Measurements from ENCODE around the gene ZNF407.
A peak's percentile ranks its signal among the peaks of the same experiment; 100 is the strongest.

The ZNF407 gene

GRCh38 chr18:74831571-74832250 lies 234.0 kb downstream of the ZNF407 start:
- no peak for DNase-seq (ENCODE audit: low read depth, low spot score)

DNA sequence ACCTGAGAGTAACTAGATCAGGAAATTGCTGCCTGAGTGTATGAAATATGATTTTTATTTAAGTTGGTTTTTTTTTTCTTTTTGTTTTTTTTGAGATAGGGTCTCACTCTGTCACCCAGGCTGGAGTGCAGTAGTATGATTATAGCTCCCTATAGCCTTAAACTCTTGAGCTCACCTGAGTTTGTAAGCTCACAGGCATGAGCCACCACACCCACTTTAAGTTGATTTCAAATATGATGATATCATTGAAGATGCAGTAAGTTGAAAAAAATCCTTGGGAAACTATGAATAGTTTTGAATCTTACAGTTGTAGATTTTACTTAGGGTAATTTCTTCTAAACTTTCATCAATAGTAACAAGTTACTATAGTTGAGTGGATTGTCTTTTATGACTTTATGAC lies 234.7 kb downstream of the ZNF407 start:
- no peak for DNase-seq (ENCODE audit: low read depth, low spot score)

DNA sequence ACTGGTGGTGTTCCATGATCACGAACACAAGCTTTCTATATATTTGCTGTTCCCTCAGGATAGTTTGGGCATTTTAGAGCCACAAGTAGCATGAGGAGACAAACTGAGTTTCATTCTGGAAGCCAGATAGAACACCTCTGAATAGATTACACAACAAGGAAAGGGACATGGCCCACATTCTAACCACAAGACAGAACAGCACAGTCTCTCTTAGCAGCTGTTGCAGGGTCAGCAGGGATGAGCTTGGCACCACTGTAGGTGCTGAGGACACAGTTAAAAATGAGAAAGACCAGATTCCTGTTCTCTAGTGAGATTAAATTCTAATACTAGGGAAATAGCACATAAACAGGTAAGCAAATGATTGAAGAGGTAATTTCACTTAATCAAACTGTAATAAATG lies 235.3 kb downstream of the ZNF407 start:
- no peak for DNase-seq (ENCODE audit: low read depth, low spot score)

DNA sequence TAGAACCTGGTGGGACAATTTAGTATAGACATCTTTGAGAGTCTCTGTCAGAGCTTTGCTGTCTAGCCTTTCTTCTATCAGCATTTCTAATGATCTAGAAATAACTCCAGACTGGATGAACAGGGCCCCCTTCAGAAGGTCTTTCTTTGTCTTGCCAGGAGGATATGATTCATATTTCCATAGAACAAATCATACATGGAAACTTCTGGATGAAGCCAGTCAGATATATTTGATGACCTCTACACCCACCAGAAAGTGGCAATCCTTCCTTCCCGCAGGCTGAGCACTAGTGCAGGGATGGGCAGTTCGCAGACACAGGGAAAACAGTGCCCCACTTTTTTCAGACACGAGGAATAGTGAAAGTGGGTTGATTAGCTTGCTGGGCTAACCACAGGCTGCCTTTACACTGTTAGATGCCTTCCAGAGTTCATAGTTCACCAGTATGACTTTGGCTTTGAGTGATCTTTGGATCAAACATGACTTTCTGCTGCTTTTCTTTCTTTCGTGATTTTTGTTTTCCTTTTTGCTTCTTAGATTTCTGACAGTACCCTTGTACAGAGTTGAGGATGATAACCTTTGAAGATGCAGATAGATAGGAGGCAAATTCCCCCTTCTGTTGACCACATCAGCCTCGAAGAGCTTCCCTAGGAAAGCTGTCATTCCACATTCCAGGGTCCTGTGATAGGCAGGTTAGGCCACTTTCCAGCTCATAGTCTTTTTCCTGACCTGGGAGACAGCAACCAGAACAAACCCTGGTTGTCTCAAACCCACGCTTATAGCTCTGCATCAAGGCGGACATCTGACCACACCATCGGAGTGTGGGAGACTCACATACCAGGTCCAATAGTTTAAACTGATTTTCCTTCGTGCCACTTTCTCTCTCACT lies 237.0 kb downstream of the ZNF407 start:
- DNase-seq (ENCODE audit: low read depth, low spot score), result no peak

DNA sequence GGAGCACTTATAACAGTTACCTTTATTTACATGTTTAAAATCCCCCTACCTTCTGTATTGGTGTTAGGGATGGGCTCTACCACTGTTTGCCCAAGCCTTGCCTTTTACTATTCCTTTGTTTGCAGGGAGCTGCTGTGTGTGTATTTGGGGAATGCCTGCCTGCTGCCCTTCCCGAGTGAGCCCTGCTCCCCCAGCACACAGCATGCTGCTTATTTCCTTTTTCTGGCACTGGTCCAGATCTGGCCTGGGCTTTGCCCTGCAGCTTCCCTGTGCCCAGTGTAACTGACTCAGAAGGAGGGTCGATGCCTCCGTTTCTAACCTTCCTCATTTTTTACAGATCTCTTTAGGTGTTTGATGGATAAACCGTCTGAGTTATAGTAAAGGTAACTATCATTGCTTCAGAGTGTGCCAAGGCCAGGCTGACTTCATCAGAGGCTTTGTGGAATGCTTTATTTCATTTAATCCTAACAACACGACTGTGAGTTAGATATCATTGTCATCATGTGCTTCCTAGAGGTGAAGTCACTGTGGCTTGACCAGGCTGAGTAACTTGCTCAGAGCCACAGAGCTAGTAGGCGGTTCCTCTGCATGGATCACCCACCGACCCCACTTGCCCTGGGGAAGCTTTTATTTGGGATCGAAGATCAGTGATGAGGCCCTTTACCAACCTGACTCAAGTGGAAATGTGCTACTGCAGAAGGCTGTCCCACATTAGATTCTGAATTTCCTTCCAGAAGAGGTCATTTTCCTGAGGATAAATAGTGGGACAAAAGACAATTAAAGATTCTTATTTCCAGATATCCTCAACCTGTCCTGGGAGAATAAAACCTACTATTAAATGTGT lies 238.8 kb downstream of the ZNF407 start:
- peak; percentile 62 for DNase-seq (ENCODE audit: low read depth, low spot score)

GRCh38 chr18:74840492-74841167 lies 243.0 kb downstream of the ZNF407 start:
- DNase-seq (ENCODE audit: low read depth, low spot score), result peak; percentile 17

GRCh38 chr18:74841248-74841647 lies 243.6 kb downstream of the ZNF407 start:
- no peak for DNase-seq (ENCODE audit: low read depth, low spot score)

DNA sequence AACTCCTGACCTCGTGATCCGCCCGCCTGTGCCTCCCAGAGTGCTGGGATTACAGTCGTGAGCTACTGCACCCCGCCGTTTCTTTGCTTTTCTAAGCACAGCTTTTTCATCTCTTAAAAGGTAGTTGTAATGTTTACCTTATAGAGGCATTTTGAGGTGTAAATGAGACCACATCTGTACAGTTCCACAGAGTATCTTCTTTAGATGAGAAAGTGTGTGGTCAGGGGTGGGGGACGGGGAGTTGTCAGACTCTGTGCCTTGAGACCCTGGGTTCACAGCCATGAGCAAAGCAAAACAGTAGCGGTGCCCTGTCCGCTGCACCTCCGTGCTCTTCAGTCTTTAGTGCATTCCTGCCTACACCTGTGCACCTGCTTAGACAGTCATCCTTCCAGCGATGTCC lies 251.6 kb downstream of the ZNF407 start:
- DNase-seq (ENCODE audit: low read depth, low spot score), result no peak

DNA sequence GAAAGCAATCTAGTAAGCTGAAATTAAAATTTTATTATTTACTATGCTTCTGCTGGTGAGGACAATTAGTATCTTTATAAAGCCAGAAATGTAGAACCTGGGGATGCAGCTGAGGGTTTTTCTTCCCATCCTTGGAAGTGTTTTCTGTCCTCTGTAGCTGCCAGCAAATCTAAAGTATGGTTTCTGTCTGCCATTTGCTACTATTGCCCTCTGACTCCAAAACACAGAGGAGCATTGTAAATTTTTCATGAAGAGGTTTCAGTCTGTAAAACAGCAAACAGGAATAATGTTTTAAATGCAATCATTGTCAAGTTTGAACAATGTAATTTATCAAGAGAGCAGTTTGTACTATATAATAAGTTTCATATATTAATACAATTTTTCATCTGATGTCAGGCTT lies 258.8 kb downstream of the ZNF407 start:
- no peak for DNase-seq (ENCODE audit: low read depth, low spot score)

- DNase-seq (ENCODE audit: low read depth, low spot score), result no peak
These were observed 259.3 kb downstream of the ZNF407 start for GRCh38 chr18:74856928-74857327.

GRCh38 chr18:74857901-74858300 lies 260.2 kb downstream of the ZNF407 start:
- no peak for DNase-seq (ENCODE audit: low read depth, low spot score)

GRCh38 chr18:74861154-74861553 lies 263.5 kb downstream of the ZNF407 start:
- DNase-seq (ENCODE audit: low read depth, low spot score), result peak; percentile 33

GRCh38 chr18:74862094-74862493 lies 264.4 kb downstream of the ZNF407 start:
- no peak for DNase-seq (ENCODE audit: low read depth, low spot score)

- no peak for DNase-seq (ENCODE audit: low read depth, low spot score)
These were observed 268.9 kb downstream of the ZNF407 start for GRCh38 chr18:74866577-74866976.

GRCh38 chr18:74868461-74868860 lies 270.8 kb downstream of the ZNF407 start:
- no peak for DNase-seq (ENCODE audit: low read depth, low spot score)

DNA sequence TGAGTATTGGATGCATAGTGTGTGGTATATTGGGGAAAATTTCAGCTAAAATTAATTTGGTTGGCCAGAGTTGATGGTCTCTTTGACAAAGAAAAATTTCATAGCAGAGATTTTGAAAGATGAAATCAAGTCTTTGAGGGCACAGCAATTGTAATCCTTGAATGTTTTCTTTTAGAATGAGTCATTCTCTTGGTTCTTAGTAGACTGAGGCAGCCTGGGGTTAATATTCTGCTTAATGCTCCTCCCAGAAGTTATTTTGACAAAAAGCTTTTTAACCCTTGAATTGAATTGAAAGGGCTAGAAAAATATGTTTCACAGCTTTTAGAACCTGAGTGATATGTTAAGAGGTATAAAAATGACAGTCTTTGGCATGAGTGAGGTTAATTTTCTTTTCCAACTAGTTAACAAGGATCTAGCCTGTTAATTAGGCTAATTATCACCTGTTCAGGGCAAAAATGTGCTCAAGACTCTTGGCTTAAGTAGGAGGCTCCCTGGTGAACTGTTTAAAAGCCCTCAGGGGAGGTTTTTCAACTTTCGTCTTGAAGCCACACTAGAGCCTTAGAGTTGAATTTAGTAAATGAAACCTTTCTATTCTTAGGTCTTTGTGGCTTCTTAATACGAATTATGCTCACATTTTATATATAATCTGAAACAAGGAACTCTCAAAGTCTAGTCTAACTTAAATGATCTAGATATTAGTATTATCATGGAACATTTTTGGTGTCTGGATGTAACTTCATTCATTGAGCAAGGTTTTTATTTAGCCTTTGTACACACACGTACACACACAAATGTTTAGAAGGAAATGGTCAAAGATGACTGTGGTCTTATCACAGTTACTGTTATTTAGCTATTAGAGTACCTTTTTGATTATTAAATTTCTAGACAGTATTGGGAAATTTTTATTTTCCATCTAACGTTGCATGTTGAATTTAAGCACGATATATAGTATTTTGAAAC lies 272.5 kb downstream of the ZNF407 start:
- DNase-seq (ENCODE audit: low read depth, low spot score), result peak; percentile 11

DNA sequence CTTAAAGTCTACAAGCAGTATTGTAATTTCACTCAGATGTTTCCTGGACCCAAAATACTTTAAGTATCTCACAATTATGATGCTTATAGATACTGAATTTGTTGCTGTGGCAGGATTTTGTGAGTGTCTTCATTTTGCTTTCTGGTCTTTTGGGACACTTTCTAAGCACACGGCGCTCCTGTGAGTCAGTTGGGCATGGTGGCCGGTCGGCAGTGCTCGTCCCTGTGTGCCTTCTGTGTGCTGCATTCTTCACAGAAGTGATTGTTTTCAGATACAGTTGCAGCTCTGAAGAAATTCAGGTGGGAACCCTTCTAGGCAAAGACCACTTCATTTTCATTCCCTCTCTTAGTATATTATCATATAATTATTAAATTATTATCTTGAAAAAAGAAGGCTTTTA lies 273.3 kb downstream of the ZNF407 start:
- DNase-seq (ENCODE audit: low read depth, low spot score), result no peak

GRCh38 chr18:74873629-74874028 lies 276.0 kb downstream of the ZNF407 start:
- DNase-seq (ENCODE audit: low read depth, low spot score), result no peak

- no peak for DNase-seq (ENCODE audit: low read depth, low spot score)
These were observed 276.7 kb downstream of the ZNF407 start for GRCh38 chr18:74874351-74874750.

- no peak for DNase-seq (ENCODE audit: low read depth, low spot score)
These were observed 279.1 kb downstream of the ZNF407 start for GRCh38 chr18:74876630-74877243.

Measured in astrocyte of the hippocampus (primary cell).